Measurements from ENCODE around the gene PPP4R1.

PPP4R1 gene

DNA sequence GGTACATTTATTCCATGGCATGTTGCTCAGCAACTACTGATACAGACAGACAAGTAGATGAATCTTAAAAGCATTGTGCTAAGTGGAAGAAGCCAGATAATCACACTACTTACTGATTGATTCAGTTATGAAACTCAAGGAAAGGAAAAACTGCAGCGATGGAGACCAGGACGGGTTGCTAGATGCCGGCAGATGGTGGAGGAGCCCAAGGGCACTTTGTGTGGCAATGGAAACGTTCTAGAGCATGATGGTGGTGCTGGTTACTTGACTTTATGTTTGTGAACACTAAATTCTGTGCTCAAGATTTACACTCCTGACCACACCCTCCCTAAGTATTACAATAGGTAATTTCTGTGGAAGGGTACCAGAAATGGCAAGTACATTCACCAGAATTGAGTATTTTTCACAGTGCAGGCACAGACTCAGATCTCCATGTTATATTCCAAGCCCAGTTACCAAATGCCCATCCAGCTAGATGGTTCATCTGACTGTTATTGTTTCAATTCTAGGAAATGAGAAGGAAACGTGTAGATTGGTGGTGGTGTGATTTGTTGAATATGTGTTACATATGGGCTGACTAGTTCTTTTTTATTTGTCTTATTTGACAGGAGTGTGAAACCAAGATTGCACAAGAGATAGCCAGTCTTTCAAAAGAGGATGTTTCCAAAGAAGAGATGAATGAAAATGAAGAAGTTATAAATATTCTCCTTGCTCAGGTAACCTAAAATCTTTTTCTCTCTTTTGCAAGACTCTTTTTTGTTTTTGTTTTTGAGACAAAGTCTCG lies 83.9 kb downstream of the PPP4R1 start:
- in situ Hi-C loops (cut with MboI; ENCODE audit: low sequenced_read_pairs, unreplicated experiment): loop anchor here (25.0 kb wide), 1 partner anchor 893 kb away; no protein-coding TSS in a partner anchor
- TF ChIP-seq, protein P1, sequence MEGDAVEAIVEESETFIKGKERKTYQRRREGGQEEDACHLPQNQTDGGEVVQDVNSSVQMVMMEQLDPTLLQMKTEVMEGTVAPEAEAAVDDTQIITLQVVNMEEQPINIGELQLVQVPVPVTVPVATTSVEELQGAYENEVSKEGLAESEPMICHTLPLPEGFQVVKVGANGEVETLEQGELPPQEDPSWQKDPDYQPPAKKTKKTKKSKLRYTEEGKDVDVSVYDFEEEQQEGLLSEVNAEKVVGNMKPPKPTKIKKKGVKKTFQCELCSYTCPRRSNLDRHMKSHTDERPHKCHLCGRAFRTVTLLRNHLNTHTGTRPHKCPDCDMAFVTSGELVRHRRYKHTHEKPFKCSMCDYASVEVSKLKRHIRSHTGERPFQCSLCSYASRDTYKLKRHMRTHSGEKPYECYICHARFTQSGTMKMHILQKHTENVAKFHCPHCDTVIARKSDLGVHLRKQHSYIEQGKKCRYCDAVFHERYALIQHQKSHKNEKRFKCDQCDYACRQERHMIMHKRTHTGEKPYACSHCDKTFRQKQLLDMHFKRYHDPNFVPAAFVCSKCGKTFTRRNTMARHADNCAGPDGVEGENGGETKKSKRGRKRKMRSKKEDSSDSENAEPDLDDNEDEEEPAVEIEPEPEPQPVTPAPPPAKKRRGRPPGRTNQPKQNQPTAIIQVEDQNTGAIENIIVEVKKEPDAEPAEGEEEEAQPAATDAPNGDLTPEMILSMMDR (IDR thresholded peaks at IDR 0.05; ENCODE audit: borderline replicate concordance, control extremely low read depth, extremely low read depth, insufficient read depth, missing control alignments): no peak
- no peak for DNase-seq (ENCODE audit: low spot score)

DNA sequence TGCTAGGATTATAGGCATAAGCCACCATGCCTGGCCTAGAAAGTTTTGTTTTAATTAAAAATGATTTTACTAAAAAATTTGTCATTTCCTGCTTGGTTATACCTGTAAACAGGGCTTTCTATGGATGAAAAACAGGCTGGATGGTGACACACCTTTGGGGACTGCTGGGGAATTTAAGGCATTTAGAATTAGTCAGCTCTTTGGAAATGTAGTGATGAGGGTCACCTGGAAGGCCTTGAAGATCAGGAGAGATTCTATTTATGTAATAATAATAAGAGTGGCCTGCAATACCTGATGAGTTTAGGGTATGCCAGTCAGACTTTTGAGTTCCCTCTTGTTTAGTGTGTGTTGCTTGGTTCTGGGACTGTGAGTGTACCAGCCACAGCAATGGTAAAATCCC lies 87.9 kb downstream of the PPP4R1 start:
- in situ Hi-C loops (cut with MboI; ENCODE audit: low sequenced_read_pairs, unreplicated experiment): loop anchor here (25.0 kb wide), 1 partner anchor 889 kb away; no protein-coding TSS in a partner anchor
- no peak for DNase-seq (ENCODE audit: low spot score)
- TF ChIP-seq, protein P1 (IDR thresholded peaks at IDR 0.05; ENCODE audit: borderline replicate concordance, control extremely low read depth, extremely low read depth, insufficient read depth, missing control alignments): no peak

DNA sequence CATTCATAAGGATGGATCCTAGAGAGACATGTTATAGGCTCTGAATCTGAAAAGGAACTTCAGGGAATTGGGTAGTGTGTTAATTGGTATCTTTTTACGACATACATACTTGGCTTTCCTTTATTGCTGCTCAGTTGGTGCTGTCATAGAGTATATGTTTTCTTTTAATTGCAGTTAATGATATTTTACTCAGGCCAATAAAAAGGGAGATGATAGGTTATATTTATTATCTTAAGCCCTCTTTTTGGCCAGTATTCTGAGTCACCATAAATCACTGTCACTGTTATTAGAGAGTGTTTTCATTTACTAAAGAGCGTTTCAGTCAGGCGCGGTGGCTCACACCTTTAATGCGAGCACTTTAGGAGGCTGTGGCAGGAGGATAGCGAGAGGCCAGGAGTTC lies 91.4 kb downstream of the PPP4R1 start:
- DNase-seq (ENCODE audit: low spot score): no peak
- in situ Hi-C loops (cut with MboI; ENCODE audit: low sequenced_read_pairs, unreplicated experiment): no loop called here
- TF ChIP-seq, protein P1 (IDR thresholded peaks at IDR 0.05; ENCODE audit: borderline replicate concordance, control extremely low read depth, extremely low read depth, insufficient read depth, missing control alignments): no peak

DNA sequence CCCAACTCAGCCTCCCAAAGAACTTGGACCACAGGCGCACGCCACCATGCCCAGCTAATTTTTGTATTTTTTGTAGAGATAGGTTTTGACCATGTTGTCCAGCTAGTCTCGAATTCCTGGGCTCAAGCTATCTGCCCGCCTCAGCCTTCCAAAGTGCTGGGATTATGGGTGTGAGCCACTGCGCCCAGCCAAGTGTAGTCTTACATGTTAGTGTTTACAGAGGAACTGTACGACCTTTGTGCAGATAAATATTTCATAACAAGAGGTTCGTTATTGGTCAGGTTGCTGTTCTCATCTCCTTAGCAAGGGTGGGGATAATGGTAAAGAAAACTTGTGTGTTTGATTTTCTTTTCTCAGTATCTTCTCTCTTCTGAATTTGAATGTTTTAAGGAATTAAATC lies 92.6 kb downstream of the PPP4R1 start:
- TF ChIP-seq, protein P1 (IDR thresholded peaks at IDR 0.05; ENCODE audit: borderline replicate concordance, control extremely low read depth, extremely low read depth, insufficient read depth, missing control alignments): no peak
- in situ Hi-C loops (cut with MboI; ENCODE audit: low sequenced_read_pairs, unreplicated experiment): no loop called here
- no peak for DNase-seq (ENCODE audit: low spot score)

DNA sequence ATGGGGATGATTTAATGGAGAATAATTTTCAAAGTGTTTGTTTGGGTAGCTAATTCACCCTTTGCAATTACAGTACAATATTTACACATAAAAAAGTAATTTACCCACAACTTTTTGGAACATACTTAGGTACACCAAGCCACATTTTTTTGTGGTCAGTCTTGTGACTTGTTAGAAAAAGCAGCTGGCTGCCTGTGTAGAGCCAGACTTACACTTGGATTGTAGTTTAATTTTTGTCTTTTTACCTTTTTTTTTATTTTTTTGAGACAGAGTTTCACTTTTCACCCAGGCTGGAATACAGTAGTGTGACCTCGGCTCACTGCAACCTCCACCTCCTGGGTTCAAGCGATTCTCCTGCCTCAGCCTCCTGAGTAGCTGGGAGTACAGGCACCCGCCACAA lies 93.7 kb downstream of the PPP4R1 start:
- in situ Hi-C loops (cut with MboI; ENCODE audit: low sequenced_read_pairs, unreplicated experiment): no loop called here
- DNase-seq (ENCODE audit: low spot score): no peak
- TF ChIP-seq, protein P1 (IDR thresholded peaks at IDR 0.05; ENCODE audit: borderline replicate concordance, control extremely low read depth, extremely low read depth, insufficient read depth, missing control alignments): no peak

DNA sequence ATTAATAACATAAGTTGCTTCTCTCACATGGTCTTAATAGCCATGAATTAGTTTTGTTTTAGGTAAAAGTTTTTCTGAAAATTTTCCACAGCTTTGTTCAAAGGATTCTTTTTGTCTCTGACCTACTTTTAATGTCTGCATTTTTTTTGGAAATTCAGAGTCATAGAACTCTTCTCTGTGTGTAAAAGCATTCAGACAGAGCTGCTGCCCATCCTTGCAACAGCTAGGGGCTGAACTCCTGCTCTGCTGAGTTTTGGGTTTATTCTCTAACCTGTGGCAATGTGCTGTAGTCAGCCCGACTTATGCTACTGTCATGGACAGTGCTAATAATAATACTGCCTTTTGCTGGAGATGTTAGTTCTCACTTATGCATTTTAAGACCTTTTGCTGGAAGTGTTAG lies 95.0 kb downstream of the PPP4R1 start:
- in situ Hi-C loops (cut with MboI; ENCODE audit: low sequenced_read_pairs, unreplicated experiment): no loop called here
- no peak for DNase-seq (ENCODE audit: low spot score)
- TF ChIP-seq, protein P1 (IDR thresholded peaks at IDR 0.05; ENCODE audit: borderline replicate concordance, control extremely low read depth, extremely low read depth, insufficient read depth, missing control alignments): no peak

Data from GM13976 (cell line).